T-helper 2 cell treated with Interferon-gamma antibody and Interleukin-4, amounts not matched to agents 5 μg/mL and 100 μg/mL, for 36 hours (primary cell): ENCODE results near the gene AAMP.
"Not testable (repeated sequence)": the region's sequence is repeated elsewhere in the genome, so short reads cannot be mapped to it uniquely, and the experiment has no call there.

Source experiments
- DNase-seq: peaks from one replicate; pipeline ENCODE4 v3.0.0; 2021; ENCODE audit warnings: low spot score
- H3K27ac Mint-ChIP-seq: one replicate; pipeline ENCODE4 v1.8.0; 2021; ENCODE audit warnings: mild to moderate bottlenecking, mixed read lengths
- H3K27me3 Mint-ChIP-seq: one replicate; pipeline ENCODE4 v1.8.0; 2021; ENCODE audit warnings: low read depth, mixed read lengths
- H3K36me3 Mint-ChIP-seq: one replicate; pipeline ENCODE4 v1.8.0; 2021; ENCODE audit warnings: low read depth, mixed read lengths
- H3K4me1 Mint-ChIP-seq: one replicate; pipeline ENCODE4 v1.8.0; 2021; ENCODE audit warnings: low read depth, mixed read lengths
- H3K4me3 Mint-ChIP-seq: one replicate; pipeline ENCODE4 v1.8.0; 2022; ENCODE audit warnings: mild to moderate bottlenecking, moderate library complexity, mixed read lengths
- H3K9me3 Mint-ChIP-seq: one replicate; pipeline ENCODE4 v1.8.0; 2021; ENCODE audit warnings: mixed read lengths

Gene AAMP

GRCh38 chr2:218274586-218274985 is 4.6 kb upstream of the AAMP start:
- Mint-ChIP-seq H3K9me3 (no peaks in the 10 kb centered on the region), H3K4me3 (no peak overlapping the region), H3K27me3 (no peaks in the 10 kb centered on the region), H3K27ac (no peak overlapping the region), H3K4me1 (peaks cover 17% of the 10 kb centered on the region), H3K36me3 (peaks cover 40% of the 10 kb centered on the region)
- DNase-seq: no peak

DNA sequence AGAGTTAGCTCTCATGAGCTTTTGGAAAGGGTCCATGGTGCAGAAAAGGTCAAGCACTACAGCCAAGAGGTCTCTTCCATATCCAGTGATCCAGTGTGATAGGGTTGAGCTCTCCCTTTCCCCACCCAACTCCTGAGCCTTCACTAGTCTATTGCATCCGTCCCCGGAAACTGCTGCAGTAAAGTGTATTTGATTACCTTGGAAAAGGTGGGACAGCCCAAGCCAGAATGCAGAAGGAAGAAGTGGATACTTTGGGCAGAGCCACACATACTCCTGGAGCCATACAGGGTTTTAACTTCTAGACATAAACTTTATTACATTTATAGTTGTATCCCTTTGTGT is 3.9 kb upstream of the AAMP start:
- no peak overlapping the region for H3K4me3 Mint-ChIP-seq
- H3K9me3 Mint-ChIP-seq: no peaks in the 10 kb centered on the region
- no peak overlapping the region for H3K27ac Mint-ChIP-seq
- H3K27me3 Mint-ChIP-seq: no peaks in the 10 kb centered on the region
- H3K4me1 Mint-ChIP-seq: peaks cover 22% of the 10 kb centered on the region
- no peak for DNase-seq
- peaks cover 42% of the 10 kb centered on the region for H3K36me3 Mint-ChIP-seq

GRCh38 chr2:218273214-218273907 is 3.4 kb upstream of the AAMP start:
- not testable (repeated sequence) for H3K4me3 Mint-ChIP-seq, H3K27me3 Mint-ChIP-seq, H3K27ac Mint-ChIP-seq, DNase-seq, H3K9me3 Mint-ChIP-seq
- peaks cover 41% of the 10 kb centered on the region for H3K36me3 Mint-ChIP-seq
- peaks cover 22% of the 10 kb centered on the region for H3K4me1 Mint-ChIP-seq

GRCh38 chr2:218272531-218273212 is 2.7 kb upstream of the AAMP start:
- Mint-ChIP-seq H3K4me3 (peak overlapping the region; percentile 93), H3K27ac (peak overlapping the region; percentile 26), H3K4me1 (peaks cover 22% of the 10 kb centered on the region), H3K36me3 (peaks cover 38% of the 10 kb centered on the region), H3K27me3 (no peaks in the 10 kb centered on the region), H3K9me3 (no peaks in the 10 kb centered on the region)
- peak; percentile 69 for DNase-seq

GRCh38 chr2:218271865-218272530 is 2.1 kb upstream of the AAMP start:
- peaks cover 37% of the 10 kb centered on the region for H3K36me3 Mint-ChIP-seq
- no peak for DNase-seq
- H3K9me3 Mint-ChIP-seq: no peaks in the 10 kb centered on the region
- peaks cover 26% of the 10 kb centered on the region for H3K4me1 Mint-ChIP-seq
- peak overlapping the region; percentile 93 for H3K4me3 Mint-ChIP-seq
- H3K27me3 Mint-ChIP-seq: no peaks in the 10 kb centered on the region
- peak overlapping the region; percentile 44 for H3K27ac Mint-ChIP-seq

- H3K4me1 Mint-ChIP-seq: peaks cover 26% of the 10 kb centered on the region
- H3K36me3 Mint-ChIP-seq: peaks cover 36% of the 10 kb centered on the region
- DNase-seq: no peak
- no peaks in the 10 kb centered on the region for H3K27me3 Mint-ChIP-seq
- peak overlapping the region; percentile 74 for H3K27ac Mint-ChIP-seq
- H3K9me3 Mint-ChIP-seq: no peaks in the 10 kb centered on the region
- peak overlapping the region; percentile 93 for H3K4me3 Mint-ChIP-seq
Measured at GRCh38 chr2:218271487-218271797, 1.5 kb upstream of the AAMP start.

GRCh38 chr2:218270721-218271486 is 967 bp upstream of the AAMP start:
- Mint-ChIP-seq H3K36me3 (peaks cover 36% of the 10 kb centered on the region), H3K4me3 (peak overlapping the region; percentile 93), H3K27ac (peak overlapping the region; percentile 74), H3K9me3 (no peaks in the 10 kb centered on the region), H3K27me3 (no peaks in the 10 kb centered on the region), H3K4me1 (peaks cover 26% of the 10 kb centered on the region)
- no peak for DNase-seq

GRCh38 chr2:218267259-218267658 is 2.7 kb downstream of the AAMP start:
- Mint-ChIP-seq H3K27ac (peak overlapping the region; percentile 60), H3K27me3 (no peaks in the 10 kb centered on the region), H3K36me3 (peaks cover 21% of the 10 kb centered on the region), H3K9me3 (no peaks in the 10 kb centered on the region), H3K4me1 (peaks cover 29% of the 10 kb centered on the region), H3K4me3 (no peak overlapping the region)
- no peak for DNase-seq

GRCh38 chr2:218266316-218266979 is 3.5 kb downstream of the AAMP start:
- Mint-ChIP-seq H3K36me3 (peaks cover 18% of the 10 kb centered on the region), H3K4me3 (no peak overlapping the region), H3K9me3 (no peaks in the 10 kb centered on the region), H3K27ac (no peak overlapping the region), H3K4me1 (peaks cover 21% of the 10 kb centered on the region), H3K27me3 (no peaks in the 10 kb centered on the region)
- no peak for DNase-seq

- Mint-ChIP-seq H3K36me3 (peaks cover 18% of the 10 kb centered on the region), H3K4me3 (no peak overlapping the region), H3K27ac (no peak overlapping the region), H3K27me3 (no peaks in the 10 kb centered on the region), H3K9me3 (no peaks in the 10 kb centered on the region), H3K4me1 (peaks cover 16% of the 10 kb centered on the region)
- no peak for DNase-seq
Measured at GRCh38 chr2:218265626-218266025, 4.3 kb downstream of the AAMP start.

- Mint-ChIP-seq H3K4me1 (peaks cover 16% of the 10 kb centered on the region), H3K27ac (no peak overlapping the region), H3K4me3 (no peak overlapping the region), H3K27me3 (no peaks in the 10 kb centered on the region), H3K36me3 (peaks cover 18% of the 10 kb centered on the region), H3K9me3 (no peaks in the 10 kb centered on the region)
- no peak for DNase-seq
Measured at GRCh38 chr2:218264773-218265561, 5.0 kb downstream of the AAMP start.

- Mint-ChIP-seq H3K4me1 (peaks cover 12% of the 10 kb centered on the region), H3K36me3 (peaks cover 11% of the 10 kb centered on the region), H3K27me3 (no peaks in the 10 kb centered on the region), H3K27ac (peak overlapping the region; percentile 70), H3K4me3 (no peak overlapping the region), H3K9me3 (no peaks in the 10 kb centered on the region)
- DNase-seq: no peak
Measured at GRCh38 chr2:218263817-218264641, 5.9 kb downstream of the AAMP start.
